Measurements from ENCODE around the gene SPIRE1.

- TF ChIP-seq CTCF (conservative IDR thresholded peaks at IDR 0.05; ENCODE audit: low read depth, low read length): no peak
- TF ChIP-seq, protein P1, sequence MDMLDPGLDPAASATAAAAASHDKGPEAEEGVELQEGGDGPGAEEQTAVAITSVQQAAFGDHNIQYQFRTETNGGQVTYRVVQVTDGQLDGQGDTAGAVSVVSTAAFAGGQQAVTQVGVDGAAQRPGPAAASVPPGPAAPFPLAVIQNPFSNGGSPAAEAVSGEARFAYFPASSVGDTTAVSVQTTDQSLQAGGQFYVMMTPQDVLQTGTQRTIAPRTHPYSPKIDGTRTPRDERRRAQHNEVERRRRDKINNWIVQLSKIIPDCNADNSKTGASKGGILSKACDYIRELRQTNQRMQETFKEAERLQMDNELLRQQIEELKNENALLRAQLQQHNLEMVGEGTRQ (IDR thresholded peaks at IDR 0.05; ENCODE audit: low read depth, low read length): no peak
Measured at GRCh38 chr18:12428923-12429322, 229.0 kb downstream of the SPIRE1 start.

Data from IMR-90 (cell line).